ENCODE results near the gene PTPA.

The PTPA gene

DNA sequence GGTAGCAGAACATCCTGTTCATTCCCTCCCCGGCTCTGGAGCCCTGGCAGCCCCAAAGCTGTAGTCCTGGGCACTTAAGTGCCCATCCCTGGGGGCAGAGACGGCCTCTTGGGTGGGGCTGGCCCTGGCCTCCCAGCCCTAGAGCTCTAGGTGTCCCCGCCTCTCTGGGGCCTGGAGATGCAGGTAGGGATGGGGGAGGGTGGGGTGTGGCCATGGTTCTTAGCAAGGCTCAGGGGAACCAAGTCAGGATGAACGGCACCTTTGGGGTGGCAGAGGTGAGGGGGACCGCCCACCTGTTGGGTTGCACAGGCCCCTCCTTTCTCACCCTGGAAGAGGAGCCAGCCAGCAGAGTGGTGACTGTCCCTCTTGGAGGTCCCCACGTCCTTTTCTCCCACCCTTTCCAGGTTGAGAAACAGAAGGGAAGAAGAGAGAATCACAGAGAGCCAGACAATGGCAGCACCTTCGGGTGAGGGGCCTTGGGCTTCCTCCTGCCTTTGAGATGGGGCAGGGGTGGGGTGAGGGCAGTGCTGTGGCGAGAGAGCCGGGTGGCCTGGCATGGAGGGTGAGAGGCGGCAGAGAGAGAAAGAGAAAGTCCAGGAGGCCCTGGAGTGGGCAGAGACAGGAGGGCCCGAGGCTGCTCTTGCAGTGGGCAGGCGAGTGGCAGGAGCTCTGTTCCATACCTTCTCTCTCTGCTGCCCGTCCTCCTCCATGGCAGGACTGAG lies 3.0 kb upstream of the PTPA start:
- Histone ChIP-seq H3K14ac (ENCODE audit: low read length) (no peak overlapping the region), H3K23ac (ENCODE audit: low read depth, low read length, poor library complexity) (peak overlapping the region; percentile 55), H3K4ac (ENCODE audit: low read length) (no peak overlapping the region), H2AFZ (ENCODE audit: low read length) (no peak overlapping the region), H3K79me1 (ENCODE audit: low read depth, low read length) (no peaks in the 10 kb centered on the region), H3K36me3 (replicated peaks in 1 of 2; ENCODE audit: control insufficient read depth in 2 of 2, insufficient read depth in 2 of 2, low read length in 2 of 2) (peaks cover 0 to 11% of the 10 kb centered on the region in 2 donors), H2BK5ac (ENCODE audit: low read length) (peak overlapping the region; percentile 53), H2AK5ac (ENCODE audit: low read depth, low read length) (peak overlapping the region; percentile 75), H2BK120ac (ENCODE audit: low read depth, low read length) (no peak overlapping the region), H3K4me1 (ENCODE audit: control insufficient read depth in 2 of 2, insufficient read depth in 1 of 2, low read depth in 1 of 2, low read length in 2 of 2) (peaks cover 5 to 10% of the 10 kb centered on the region in 2 donors), H3K27me3 (ENCODE audit: control insufficient read depth in 3 of 3, insufficient read depth in 3 of 3, low read depth in 1 of 3, low read length in 3 of 3) (peaks cover 0 to 15% (median 0%) of the 10 kb centered on the region in 3 experiments), H4K91ac (ENCODE audit: low read depth, low read length, poor library complexity) (peak overlapping the region; percentile 53), H2BK15ac (ENCODE audit: low read length) (peak overlapping the region; percentile 67), H3K9ac (ENCODE audit: low read depth, low read length, poor library complexity) (peak overlapping the region; percentile 21), H2BK12ac (ENCODE audit: low read length) (peak overlapping the region; percentile 10), H3K4me2 (ENCODE audit: insufficient read depth, low read length, poor library complexity, severe bottlenecking) (no peak overlapping the region), H4K8ac (ENCODE audit: low read depth, low read length) (no peak overlapping the region), H3K18ac (ENCODE audit: low read length) (peak overlapping the region; percentile 71), H3K4me3 (ENCODE audit: low read length in 2 of 2) (no peak overlapping the region), H3K9me3 (replicated peaks in 1 of 2; ENCODE audit: control insufficient read depth in 2 of 2, insufficient read depth in 1 of 2, low read depth in 1 of 2, low read length in 2 of 2) (no peaks in the 10 kb centered on the region), H3K27ac (replicated peaks; ENCODE audit: low read length) (no peak overlapping the region)
- no CpG with 5 or more reads among the region's 13 CpGs for WGBS, 2 donors (ENCODE audit: extremely low coverage in 2 of 2, insufficient read length in 2 of 2, insufficient replicate concordance in 1 of 2)
- no peak for DNase-seq (ENCODE audit: low spot score)

GRCh38 chr9:129108805-129109536 lies 2.2 kb upstream of the PTPA start:
- Histone ChIP-seq H2BK12ac (ENCODE audit: low read length) (peak overlapping the region; percentile 10), H2BK5ac (ENCODE audit: low read length) (no peak overlapping the region), H3K36me3 (replicated peaks in 1 of 2; ENCODE audit: control insufficient read depth in 2 of 2, insufficient read depth in 2 of 2, low read length in 2 of 2) (peaks cover 0 to 11% of the 10 kb centered on the region in 2 donors), H3K4ac (ENCODE audit: low read length) (no peak overlapping the region), H3K23ac (ENCODE audit: low read depth, low read length, poor library complexity) (no peak overlapping the region), H3K27me3 (ENCODE audit: control insufficient read depth in 3 of 3, insufficient read depth in 3 of 3, low read depth in 1 of 3, low read length in 3 of 3) (peaks cover 0 to 15% (median 0%) of the 10 kb centered on the region in 3 experiments), H3K27ac (replicated peaks; ENCODE audit: low read length) (no peak overlapping the region), H3K4me3 (ENCODE audit: low read length in 2 of 2) (peak overlapping the region in 1 of 2 donors; percentile 1), H2BK15ac (ENCODE audit: low read length) (peak overlapping the region; percentile 15), H4K8ac (ENCODE audit: low read depth, low read length) (no peak overlapping the region), H3K18ac (ENCODE audit: low read length) (no peak overlapping the region), H2AK5ac (ENCODE audit: low read depth, low read length) (no peak overlapping the region), H3K4me2 (ENCODE audit: insufficient read depth, low read length, poor library complexity, severe bottlenecking) (no peak overlapping the region), H4K91ac (ENCODE audit: low read depth, low read length, poor library complexity) (peak overlapping the region; percentile 53), H3K9me3 (replicated peaks in 1 of 2; ENCODE audit: control insufficient read depth in 2 of 2, insufficient read depth in 1 of 2, low read depth in 1 of 2, low read length in 2 of 2) (no peaks in the 10 kb centered on the region), H2BK120ac (ENCODE audit: low read depth, low read length) (no peak overlapping the region), H3K4me1 (ENCODE audit: control insufficient read depth in 2 of 2, insufficient read depth in 1 of 2, low read depth in 1 of 2, low read length in 2 of 2) (peaks cover 5 to 10% of the 10 kb centered on the region in 2 donors), H2AFZ (ENCODE audit: low read length) (no peak overlapping the region), H3K9ac (ENCODE audit: low read depth, low read length, poor library complexity) (peak overlapping the region; percentile 21), H3K79me1 (ENCODE audit: low read depth, low read length) (no peaks in the 10 kb centered on the region), H3K14ac (ENCODE audit: low read length) (no peak overlapping the region)
- no CpG with 5 or more reads among the region's 10 CpGs for WGBS, 2 donors (ENCODE audit: extremely low coverage in 2 of 2, insufficient read length in 2 of 2, insufficient replicate concordance in 1 of 2)
- DNase-seq (ENCODE audit: low spot score), result no peak

- peaks cover 0 to 11% of the 10 kb centered on the region in 2 donors for H3K36me3 ChIP-seq (replicated peaks in 1 of 2; ENCODE audit: control insufficient read depth in 2 of 2, insufficient read depth in 2 of 2, low read length in 2 of 2)
- H3K27ac ChIP-seq (replicated peaks; ENCODE audit: low read length), result no peak overlapping the region
- H3K4ac ChIP-seq (ENCODE audit: low read length), result no peak overlapping the region
- no peaks in the 10 kb centered on the region for H3K79me1 ChIP-seq (ENCODE audit: low read depth, low read length)
- H2AFZ ChIP-seq (ENCODE audit: low read length), result no peak overlapping the region
- no peak overlapping the region for H2BK120ac ChIP-seq (ENCODE audit: low read depth, low read length)
- no peak overlapping the region for H2BK5ac ChIP-seq (ENCODE audit: low read length)
- H3K9ac ChIP-seq (ENCODE audit: low read depth, low read length, poor library complexity), result no peak overlapping the region
- H3K9me3 ChIP-seq (replicated peaks in 1 of 2; ENCODE audit: control insufficient read depth in 2 of 2, insufficient read depth in 1 of 2, low read depth in 1 of 2, low read length in 2 of 2), result no peaks in the 10 kb centered on the region
- no peak overlapping the region for H2BK12ac ChIP-seq (ENCODE audit: low read length)
- H3K4me1 ChIP-seq (ENCODE audit: control insufficient read depth in 2 of 2, insufficient read depth in 1 of 2, low read depth in 1 of 2, low read length in 2 of 2), result peaks cover 5 to 10% of the 10 kb centered on the region in 2 donors
- H3K4me3 ChIP-seq (ENCODE audit: low read length in 2 of 2), result peak overlapping the region in 1 of 2 donors; percentile 72
- H2BK15ac ChIP-seq (ENCODE audit: low read length), result no peak overlapping the region
- DNase-seq (ENCODE audit: low spot score), result no peak
- no peak overlapping the region for H4K91ac ChIP-seq (ENCODE audit: low read depth, low read length, poor library complexity)
- no peak overlapping the region for H2AK5ac ChIP-seq (ENCODE audit: low read depth, low read length)
- no CpG with 5 or more reads among the region's 7 CpGs for WGBS, 2 donors (ENCODE audit: extremely low coverage in 2 of 2, insufficient read length in 2 of 2, insufficient replicate concordance in 1 of 2)
- H3K27me3 ChIP-seq (ENCODE audit: control insufficient read depth in 3 of 3, insufficient read depth in 3 of 3, low read depth in 1 of 3, low read length in 3 of 3), result peaks cover 0 to 15% (median 0%) of the 10 kb centered on the region in 3 experiments
- peak overlapping the region; percentile 91 for H3K4me2 ChIP-seq (ENCODE audit: insufficient read depth, low read length, poor library complexity, severe bottlenecking)
- H4K8ac ChIP-seq (ENCODE audit: low read depth, low read length), result no peak overlapping the region
- no peak overlapping the region for H3K23ac ChIP-seq (ENCODE audit: low read depth, low read length, poor library complexity)
- H3K14ac ChIP-seq (ENCODE audit: low read length), result no peak overlapping the region
- H3K18ac ChIP-seq (ENCODE audit: low read length), result no peak overlapping the region
These were observed 1.7 kb upstream of the PTPA start for GRCh38 chr9:129109537-129109903.
